AG04449 (cell line): Measurements from ENCODE around the gene TMEM259.

ENCODE experiments used
- CTCF ChIA-PET: fragments of 350-600 bp; formaldehyde crosslinking; extraction: SDS; loops from one replicate; lab custom pipeline; 2021; ENCODE audit warnings: antibody characterized with exemption; lab: Yijun Ruan, JAX
- POLR2A ChIA-PET: fragments of 400-600, 350-600 bp; formaldehyde crosslinking; extraction: SDS; loops from one replicate; lab custom pipeline; 2020; ENCODE audit warnings: antibody characterized with exemption, inconsistent platforms; lab: Yijun Ruan, JAX
- DNase-seq: peaks from one replicate; pipeline ENCODE4 v3.0.0-alpha.2; 2010; ENCODE audit warnings: low read depth, low spot score
- H3K4me3 ChIP-seq: 2 replicates; pipeline ENCODE4 v1.5.1; 2011; ENCODE audit warnings: low read depth, mild to moderate bottlenecking, control low read depth, low read length
- CTCF ChIP-seq: IDR thresholded peaks from one replicate; pipeline ENCODE4 v1.5.1; 2011; ENCODE audit warnings: mild to moderate bottlenecking, moderate library complexity, low read length, control low read depth, inconsistent platforms; ENCODE audit not compliant: insufficient read depth; ENCODE audit errors: missing control alignments

TMEM259 gene

GRCh38 chr19:1004803-1005664 is 15.9 kb downstream of the TMEM259 start:
- POLR2A ChIA-PET, result interaction anchor here (0.7 kb wide), 1 partner anchor 14 kb away, joined by 3 read pairs; no protein-coding TSS in a partner anchor
- H3K4me3 ChIP-seq, result no peak overlapping the region
- no peak for TF ChIP-seq CTCF
- no peak for DNase-seq
- CTCF ChIA-PET, result interaction anchor here (1.1 to 2.3 kb wide), 6 partner anchors 10 to 239 kb away, joined by 3 to 10 read pairs (median 5); no protein-coding TSS in a partner anchor

GRCh38 chr19:1004204-1004802 is 16.6 kb downstream of the TMEM259 start:
- TF ChIP-seq CTCF, result no peak
- DNase-seq, result no peak
- ChIA-PET POLR2A (interaction anchor here (0.6 to 0.7 kb wide), 2 partner anchors 14 to 198 kb away, joined by 3 read pairs; no protein-coding TSS in a partner anchor), CTCF (interaction anchor here (1.1 to 2.3 kb wide), 6 partner anchors 9 to 239 kb away, joined by 3 to 10 read pairs (median 6); no protein-coding TSS in a partner anchor)
- no peak overlapping the region for H3K4me3 ChIP-seq

- DNase-seq, result no peak
- H3K4me3 ChIP-seq, result no peak overlapping the region
- POLR2A ChIA-PET, result no interaction called here
- CTCF ChIA-PET, result interaction anchor here (0.9 to 2.0 kb wide), 3 partner anchors 8 to 236 kb away, joined by 4 to 6 read pairs (median 5); no protein-coding TSS in a partner anchor
- TF ChIP-seq CTCF, result no peak
These were observed 17.6 kb downstream of the TMEM259 start for GRCh38 chr19:1003283-1003682.

GRCh38 chr19:1002600-1002999 is 18.3 kb downstream of the TMEM259 start:
- no peak for DNase-seq
- ChIA-PET CTCF (interaction anchor here (0.9 kb wide), 1 partner anchor 235 kb away, joined by 4 read pairs; no protein-coding TSS in a partner anchor), POLR2A (no interaction called here)
- no peak overlapping the region for H3K4me3 ChIP-seq
- TF ChIP-seq CTCF, result no peak

GRCh38 chr19:1001538-1002166 is 19.3 kb downstream of the TMEM259 start:
- POLR2A ChIA-PET, result no interaction called here
- TF ChIP-seq CTCF, result peak; percentile 93
- CTCF ChIA-PET, result interaction anchor here (0.7 to 1.0 kb wide), 5 partner anchors 55 to 199 kb away, joined by 3 read pairs; no protein-coding TSS in a partner anchor
- DNase-seq, result no peak
- no peak overlapping the region for H3K4me3 ChIP-seq
